ENCODE data around the gene CKM. TPM values are rescaled to one million over a fixed set of nuclear protein-coding genes. Genes with fewer than 3 reads are reported as not detected.

The CKM gene
- not detected for total RNA-seq

- peaks cover 3% of the 10 kb centered on the region for H3K4me1 Mint-ChIP-seq (ENCODE audit: low read depth)
- H3K27ac Mint-ChIP-seq = no peak within 1 kb of the TSS
- peaks cover 16% of the 10 kb centered on the region for H3K27me3 Mint-ChIP-seq (ENCODE audit: low read depth)
- H3K9me3 Mint-ChIP-seq (ENCODE audit: insufficient read depth) = no peaks in the 10 kb centered on the region
- H3K36me3 Mint-ChIP-seq (ENCODE audit: low read depth) = no peaks in the 10 kb centered on the region
- no peak within 1 kb of the TSS for H3K4me3 Mint-ChIP-seq
- POLR2A ChIA-PET = no interaction called here
- no peak for DNase-seq
- CTCF ChIA-PET = no interaction called here
- no peak for ATAC-seq
These were observed at the start of gene CKM for GRCh38 chr19:45322744-45323281. Gene CKM (minus strand): TSS chr19:45322875. CDS start chr19:45319713, 3,162 bp downstream.

GRCh38 chr19:45370410-45371204 lies 47.9 kb upstream of the CKM start, which contains the start of gene ERCC2:
Gene ERCC2 (minus strand): TSS chr19:45370573. CDS start chr19:45370540, 33 bp downstream.
- H3K27ac Mint-ChIP-seq = peak within 1 kb of the TSS; percentile 98
- no peaks in the 10 kb centered on the region for H3K27me3 Mint-ChIP-seq (ENCODE audit: low read depth)
- ChIA-PET POLR2A (interaction anchor here (1.0 kb wide), 2 partner anchors 24 to 33 kb away, joined by 3 read pairs; no protein-coding TSS in a partner anchor), CTCF (interaction anchor here (1.0 to 1.2 kb wide), 3 partner anchors 13 to 33 kb away, joined by 3 read pairs; no protein-coding TSS in a partner anchor)
- H3K9me3 Mint-ChIP-seq (ENCODE audit: insufficient read depth) = no peaks in the 10 kb centered on the region
- peaks cover 16% of the 10 kb centered on the region for H3K4me1 Mint-ChIP-seq (ENCODE audit: low read depth)
- ATAC-seq (peak; percentile 100), DNase-seq (peak; percentile 100)
- H3K36me3 Mint-ChIP-seq (ENCODE audit: low read depth) = peaks cover 6% of the 10 kb centered on the region
- H3K4me3 Mint-ChIP-seq = peak within 1 kb of the TSS; percentile 86

- Mint-ChIP-seq H3K4me1 (ENCODE audit: low read depth) (peaks cover 16% of the 10 kb centered on the region), H3K27ac (no peak overlapping the region), H3K27me3 (ENCODE audit: low read depth) (no peaks in the 10 kb centered on the region), H3K36me3 (ENCODE audit: low read depth) (peaks cover 6% of the 10 kb centered on the region), H3K4me3 (peak overlapping the region; percentile 43), H3K9me3 (ENCODE audit: insufficient read depth) (no peaks in the 10 kb centered on the region)
- ATAC-seq (no peak), DNase-seq (no peak)
- ChIA-PET CTCF (interaction anchor here (0.9 kb wide), 1 partner anchor 35 kb away, joined by 3 read pairs; no protein-coding TSS in a partner anchor), POLR2A (no interaction called here)
These were observed 46.2 kb upstream of the CKM start for GRCh38 chr19:45368737-45369340.

GRCh38 chr19:45368127-45368526 lies 45.5 kb upstream of the CKM start:
- Mint-ChIP-seq H3K27me3 (ENCODE audit: low read depth) (no peaks in the 10 kb centered on the region), H3K9me3 (ENCODE audit: insufficient read depth) (no peaks in the 10 kb centered on the region), H3K36me3 (ENCODE audit: low read depth) (peaks cover 6% of the 10 kb centered on the region), H3K4me1 (ENCODE audit: low read depth) (peaks cover 16% of the 10 kb centered on the region), H3K4me3 (no peak overlapping the region), H3K27ac (no peak overlapping the region)
- DNase-seq = no peak
- ChIA-PET CTCF (no interaction called here), POLR2A (no interaction called here)
- ATAC-seq = no peak

- H3K36me3 Mint-ChIP-seq (ENCODE audit: low read depth) = peaks cover 8% of the 10 kb centered on the region
- no peak overlapping the region for H3K27ac Mint-ChIP-seq
- no peaks in the 10 kb centered on the region for H3K27me3 Mint-ChIP-seq (ENCODE audit: low read depth)
- ChIA-PET CTCF (no interaction called here), POLR2A (no interaction called here)
- no peak overlapping the region for H3K4me3 Mint-ChIP-seq
- H3K4me1 Mint-ChIP-seq (ENCODE audit: low read depth) = peaks cover 8% of the 10 kb centered on the region
- ATAC-seq (no peak), DNase-seq (no peak)
- no peaks in the 10 kb centered on the region for H3K9me3 Mint-ChIP-seq (ENCODE audit: insufficient read depth)
These were observed 42.0 kb upstream of the CKM start for GRCh38 chr19:45364696-45365095.

GRCh38 chr19:45363861-45364459 lies 41.3 kb upstream of the CKM start:
- Mint-ChIP-seq H3K27me3 (ENCODE audit: low read depth) (no peaks in the 10 kb centered on the region), H3K4me3 (no peak overlapping the region), H3K4me1 (ENCODE audit: low read depth) (peaks cover 5% of the 10 kb centered on the region), H3K9me3 (ENCODE audit: insufficient read depth) (no peaks in the 10 kb centered on the region), H3K27ac (no peak overlapping the region), H3K36me3 (ENCODE audit: low read depth) (peaks cover 10% of the 10 kb centered on the region)
- ATAC-seq (no peak), DNase-seq (no peak)
- ChIA-PET POLR2A (no interaction called here), CTCF (no interaction called here)

- H3K36me3 Mint-ChIP-seq (ENCODE audit: low read depth) = peaks cover 8% of the 10 kb centered on the region
- H3K27me3 Mint-ChIP-seq (ENCODE audit: low read depth) = no peaks in the 10 kb centered on the region
- no peak for ATAC-seq
- DNase-seq = no peak
- H3K4me3 Mint-ChIP-seq = no peak overlapping the region
- no peak overlapping the region for H3K27ac Mint-ChIP-seq
- CTCF ChIA-PET = no interaction called here
- POLR2A ChIA-PET = no interaction called here
- no peaks in the 10 kb centered on the region for H3K9me3 Mint-ChIP-seq (ENCODE audit: insufficient read depth)
- no peaks in the 10 kb centered on the region for H3K4me1 Mint-ChIP-seq (ENCODE audit: low read depth)
These were observed 39.6 kb upstream of the CKM start for GRCh38 chr19:45362291-45362690.

- no peaks in the 10 kb centered on the region for H3K9me3 Mint-ChIP-seq (ENCODE audit: insufficient read depth)
- POLR2A ChIA-PET = no interaction called here
- CTCF ChIA-PET = no interaction called here
- H3K4me3 Mint-ChIP-seq = no peak overlapping the region
- ATAC-seq = no peak
- no peaks in the 10 kb centered on the region for H3K4me1 Mint-ChIP-seq (ENCODE audit: low read depth)
- H3K27ac Mint-ChIP-seq = no peak overlapping the region
- peaks cover 10% of the 10 kb centered on the region for H3K36me3 Mint-ChIP-seq (ENCODE audit: low read depth)
- H3K27me3 Mint-ChIP-seq (ENCODE audit: low read depth) = no peaks in the 10 kb centered on the region
- no peak for DNase-seq
These were observed 38.9 kb upstream of the CKM start for GRCh38 chr19:45361608-45362007.

- ATAC-seq (no peak), DNase-seq (no peak)
- Mint-ChIP-seq H3K27me3 (ENCODE audit: low read depth) (no peaks in the 10 kb centered on the region), H3K4me3 (no peak overlapping the region), H3K4me1 (ENCODE audit: low read depth) (no peaks in the 10 kb centered on the region), H3K36me3 (ENCODE audit: low read depth) (peaks cover 23% of the 10 kb centered on the region), H3K9me3 (ENCODE audit: insufficient read depth) (no peaks in the 10 kb centered on the region), H3K27ac (no peak overlapping the region)
- ChIA-PET POLR2A (no interaction called here), CTCF (interaction anchor here (0.8 kb wide), 1 partner anchor 11 kb away, joined by 3 read pairs; no protein-coding TSS in a partner anchor)
These were observed 35.6 kb upstream of the CKM start for GRCh38 chr19:45358213-45358792.

GRCh38 chr19:45357445-45357783 lies 34.7 kb upstream of the CKM start:
- DNase-seq = no peak
- no peak overlapping the region for H3K27ac Mint-ChIP-seq
- ChIA-PET CTCF (interaction anchor here (0.8 kb wide), 1 partner anchor 12 kb away, joined by 3 read pairs; no protein-coding TSS in a partner anchor), POLR2A (no interaction called here)
- H3K27me3 Mint-ChIP-seq (ENCODE audit: low read depth) = no peaks in the 10 kb centered on the region
- H3K4me3 Mint-ChIP-seq = no peak overlapping the region
- no peak for ATAC-seq
- peaks cover 23% of the 10 kb centered on the region for H3K36me3 Mint-ChIP-seq (ENCODE audit: low read depth)
- no peaks in the 10 kb centered on the region for H3K9me3 Mint-ChIP-seq (ENCODE audit: insufficient read depth)
- no peaks in the 10 kb centered on the region for H3K4me1 Mint-ChIP-seq (ENCODE audit: low read depth)

- Mint-ChIP-seq H3K27me3 (ENCODE audit: low read depth) (no peaks in the 10 kb centered on the region), H3K4me3 (no peak overlapping the region), H3K27ac (no peak overlapping the region), H3K9me3 (ENCODE audit: insufficient read depth) (no peaks in the 10 kb centered on the region), H3K4me1 (ENCODE audit: low read depth) (no peaks in the 10 kb centered on the region), H3K36me3 (ENCODE audit: low read depth) (peaks cover 23% of the 10 kb centered on the region)
- CTCF ChIA-PET = no interaction called here
- POLR2A ChIA-PET = no interaction called here
- DNase-seq = no peak
- no peak for ATAC-seq
These were observed 34.2 kb upstream of the CKM start for GRCh38 chr19:45356760-45357444.

Data from activated CD8-positive, alpha-beta T cell treated with anti-CD3 and anti-CD28 coated beads, Interleukin-2, amount 10 ng/mL, durations not matched to agents 7 days and 5 days (primary cell).